ENCODE results near the gene MDH1. TPM values are rescaled to one million over a fixed set of nuclear protein-coding genes. Genes with fewer than 3 reads are reported as not detected.

MDH1 gene
- polyA plus RNA-seq, 2 of the 4 experiments (the other 2 are of a cell fraction): 220 to 425 TPM

DNA sequence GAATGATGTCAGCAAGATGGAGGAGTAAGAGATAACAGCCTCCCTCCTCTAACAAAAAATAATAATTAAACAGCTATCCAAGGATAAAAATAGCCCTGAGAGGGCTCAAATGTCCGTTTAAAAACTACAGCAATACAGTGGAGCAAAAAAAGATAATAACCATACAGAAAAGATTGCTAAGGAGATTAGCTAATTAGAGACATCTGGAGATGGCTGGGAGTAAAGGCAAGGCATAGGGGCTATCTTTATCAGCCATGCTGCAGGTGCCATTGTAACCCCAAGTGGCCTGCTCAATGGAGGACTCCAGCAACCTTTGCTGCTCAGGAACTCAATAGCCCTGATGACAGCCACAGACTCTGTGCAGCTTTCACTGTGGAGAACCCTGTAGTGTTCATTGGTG, 42.7 kb downstream of the MDH1 start:
- H3K27ac ChIP-seq: no peak overlapping the region
- FAIRE-seq (no peak), ATAC-seq (no peak), DNase-seq (ENCODE audit: low read depth in 1 of 2, low spot score in 1 of 2) (no peak)
- TF ChIP-seq ZFP36 (IDR thresholded peaks at IDR 0.05; ENCODE audit: borderline replicate concordance, partially characterized antibody) (no peak), CBX2 (IDR thresholded peaks at IDR 0.05; ENCODE audit: borderline replicate concordance, low read depth) (no peak)
- TF ChIP-seq, protein P1, sequence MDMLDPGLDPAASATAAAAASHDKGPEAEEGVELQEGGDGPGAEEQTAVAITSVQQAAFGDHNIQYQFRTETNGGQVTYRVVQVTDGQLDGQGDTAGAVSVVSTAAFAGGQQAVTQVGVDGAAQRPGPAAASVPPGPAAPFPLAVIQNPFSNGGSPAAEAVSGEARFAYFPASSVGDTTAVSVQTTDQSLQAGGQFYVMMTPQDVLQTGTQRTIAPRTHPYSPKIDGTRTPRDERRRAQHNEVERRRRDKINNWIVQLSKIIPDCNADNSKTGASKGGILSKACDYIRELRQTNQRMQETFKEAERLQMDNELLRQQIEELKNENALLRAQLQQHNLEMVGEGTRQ (IDR thresholded peaks at IDR 0.05): no peak
- 2% methylated on average over 1 of the region's 1 CpG for WGBS (ENCODE audit: missing lambda C conversion rate)
- H3K9me3 ChIP-seq: peaks cover 34% of the 10 kb centered on the region; the same call in 2 of the 3 replicates
- no peak overlapping the region for H3K4me2 ChIP-seq
- POLR2A ChIA-PET: no interaction called here
- CTCF ChIA-PET: no interaction called here
- no peak overlapping the region for H3K4me3 ChIP-seq
- H3K4me1 ChIP-seq: no peaks in the 10 kb centered on the region

DNA sequence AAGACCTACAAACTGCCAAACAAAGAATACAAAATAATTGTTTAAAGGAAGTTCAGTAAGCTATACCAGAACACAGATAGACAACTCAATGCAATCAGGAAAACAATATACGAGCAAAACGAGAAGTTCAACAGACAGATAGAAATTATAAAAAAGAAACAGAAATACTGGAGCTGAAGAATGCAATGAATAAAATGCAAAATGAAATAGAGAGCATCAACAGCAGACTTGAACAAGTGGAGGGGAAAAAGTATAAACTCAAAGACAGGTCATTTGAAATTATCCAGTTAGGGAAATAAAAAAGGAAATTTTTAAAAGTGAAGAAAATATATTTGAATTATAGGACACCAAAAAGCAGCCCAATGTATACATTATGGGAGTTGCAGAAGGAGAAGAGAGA, 43.6 kb downstream of the MDH1 start:
- Histone ChIP-seq H3K4me3 (no peak overlapping the region), H3K4me1 (no peaks in the 10 kb centered on the region), H3K4me2 (no peak overlapping the region), H3K9me3 (peaks cover 34% of the 10 kb centered on the region; the same call in 2 of the 3 replicates), H3K27ac (no peak overlapping the region)
- FAIRE-seq: no peak
- no peak for ATAC-seq
- WGBS (ENCODE audit: missing lambda C conversion rate): 29% methylated on average over 2 of the region's 2 CpGs
- ChIA-PET POLR2A (no interaction called here), CTCF (no interaction called here)
- TF ChIP-seq BHLHE40 (IDR thresholded peaks at IDR 0.05; ENCODE audit: low read depth, low read length): no peak
- TF ChIP-seq ESRRA (IDR thresholded peaks at IDR 0.05; ENCODE audit: borderline replicate concordance, low read length): no peak
- TF ChIP-seq FOSB (CRISPR knock-in tag; IDR thresholded peaks at IDR 0.05): no peak
- TF ChIP-seq RFX5 (IDR thresholded peaks at IDR 0.05): no peak
- TF ChIP-seq CHD4 (IDR thresholded peaks at IDR 0.05; ENCODE audit: borderline replicate concordance): no peak
- no peak for TF ChIP-seq GATA3 (IDR thresholded peaks at IDR 0.05; ENCODE audit: borderline replicate concordance)
- TF ChIP-seq TFCP2L1 (CRISPR knock-in tag; IDR thresholded peaks at IDR 0.05): no peak
- no peak for TF ChIP-seq POLR2AphosphoS2 (conservative IDR thresholded peaks at IDR 0.05; ENCODE audit: low read length)
- no peak for TF ChIP-seq JUNB (IDR thresholded peaks at IDR 0.05)
- no peak for TF ChIP-seq CBX2 (IDR thresholded peaks at IDR 0.05; ENCODE audit: borderline replicate concordance, low read depth)
- TF ChIP-seq HDAC2 (IDR thresholded peaks at IDR 0.05): no peak
- no peak for TF ChIP-seq RNF2 (IDR thresholded peaks at IDR 0.05; ENCODE audit: borderline replicate concordance, low read depth)
- DNase-seq (ENCODE audit: low read depth in 1 of 2, low spot score in 1 of 2): no peak

DNA sequence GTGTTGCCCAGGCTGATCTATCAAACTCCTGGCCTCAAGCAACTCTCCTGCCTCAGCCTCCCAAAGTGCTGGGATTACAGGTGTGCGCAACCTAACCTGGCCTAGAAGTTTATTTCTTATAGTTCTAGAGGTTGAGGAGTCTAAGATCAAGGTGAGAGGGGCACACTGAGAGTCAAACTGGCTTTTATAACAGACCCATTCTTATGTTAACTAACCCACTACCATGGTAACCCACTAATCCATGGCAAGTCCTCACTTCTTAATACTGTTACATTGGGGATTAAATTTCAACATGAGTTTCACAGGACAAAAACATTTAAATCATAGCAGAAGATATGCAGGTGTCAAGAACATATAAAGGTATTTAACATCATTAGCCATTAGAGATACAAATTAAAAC, 50.6 kb downstream of the MDH1 start:
- no peak for ATAC-seq
- FAIRE-seq: no peak
- TF ChIP-seq, protein P2, sequence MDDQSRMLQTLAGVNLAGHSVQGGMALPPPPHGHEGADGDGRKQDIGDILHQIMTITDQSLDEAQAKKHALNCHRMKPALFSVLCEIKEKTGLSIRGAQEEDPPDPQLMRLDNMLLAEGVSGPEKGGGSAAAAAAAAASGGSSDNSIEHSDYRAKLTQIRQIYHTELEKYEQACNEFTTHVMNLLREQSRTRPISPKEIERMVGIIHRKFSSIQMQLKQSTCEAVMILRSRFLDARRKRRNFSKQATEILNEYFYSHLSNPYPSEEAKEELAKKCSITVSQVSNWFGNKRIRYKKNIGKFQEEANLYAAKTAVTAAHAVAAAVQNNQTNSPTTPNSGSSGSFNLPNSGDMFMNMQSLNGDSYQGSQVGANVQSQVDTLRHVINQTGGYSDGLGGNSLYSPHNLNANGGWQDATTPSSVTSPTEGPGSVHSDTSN (IDR thresholded peaks at IDR 0.05): no peak
- no peak for TF ChIP-seq RAD21 (conservative IDR thresholded peaks at IDR 0.05 in 1 of 2, IDR thresholded peaks at IDR 0.05 in 1 of 2)
- TF ChIP-seq FOXS1 (CRISPR knock-in tag; IDR thresholded peaks at IDR 0.05): no peak
- TF ChIP-seq, protein P3, sequence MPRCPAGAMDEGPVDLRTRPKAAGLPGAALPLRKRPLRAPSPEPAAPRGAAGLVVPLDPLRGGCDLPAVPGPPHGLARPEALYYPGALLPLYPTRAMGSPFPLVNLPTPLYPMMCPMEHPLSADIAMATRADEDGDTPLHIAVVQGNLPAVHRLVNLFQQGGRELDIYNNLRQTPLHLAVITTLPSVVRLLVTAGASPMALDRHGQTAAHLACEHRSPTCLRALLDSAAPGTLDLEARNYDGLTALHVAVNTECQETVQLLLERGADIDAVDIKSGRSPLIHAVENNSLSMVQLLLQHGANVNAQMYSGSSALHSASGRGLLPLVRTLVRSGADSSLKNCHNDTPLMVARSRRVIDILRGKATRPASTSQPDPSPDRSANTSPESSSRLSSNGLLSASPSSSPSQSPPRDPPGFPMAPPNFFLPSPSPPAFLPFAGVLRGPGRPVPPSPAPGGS (IDR thresholded peaks at IDR 0.05): no peak
- TF ChIP-seq, protein P4, sequence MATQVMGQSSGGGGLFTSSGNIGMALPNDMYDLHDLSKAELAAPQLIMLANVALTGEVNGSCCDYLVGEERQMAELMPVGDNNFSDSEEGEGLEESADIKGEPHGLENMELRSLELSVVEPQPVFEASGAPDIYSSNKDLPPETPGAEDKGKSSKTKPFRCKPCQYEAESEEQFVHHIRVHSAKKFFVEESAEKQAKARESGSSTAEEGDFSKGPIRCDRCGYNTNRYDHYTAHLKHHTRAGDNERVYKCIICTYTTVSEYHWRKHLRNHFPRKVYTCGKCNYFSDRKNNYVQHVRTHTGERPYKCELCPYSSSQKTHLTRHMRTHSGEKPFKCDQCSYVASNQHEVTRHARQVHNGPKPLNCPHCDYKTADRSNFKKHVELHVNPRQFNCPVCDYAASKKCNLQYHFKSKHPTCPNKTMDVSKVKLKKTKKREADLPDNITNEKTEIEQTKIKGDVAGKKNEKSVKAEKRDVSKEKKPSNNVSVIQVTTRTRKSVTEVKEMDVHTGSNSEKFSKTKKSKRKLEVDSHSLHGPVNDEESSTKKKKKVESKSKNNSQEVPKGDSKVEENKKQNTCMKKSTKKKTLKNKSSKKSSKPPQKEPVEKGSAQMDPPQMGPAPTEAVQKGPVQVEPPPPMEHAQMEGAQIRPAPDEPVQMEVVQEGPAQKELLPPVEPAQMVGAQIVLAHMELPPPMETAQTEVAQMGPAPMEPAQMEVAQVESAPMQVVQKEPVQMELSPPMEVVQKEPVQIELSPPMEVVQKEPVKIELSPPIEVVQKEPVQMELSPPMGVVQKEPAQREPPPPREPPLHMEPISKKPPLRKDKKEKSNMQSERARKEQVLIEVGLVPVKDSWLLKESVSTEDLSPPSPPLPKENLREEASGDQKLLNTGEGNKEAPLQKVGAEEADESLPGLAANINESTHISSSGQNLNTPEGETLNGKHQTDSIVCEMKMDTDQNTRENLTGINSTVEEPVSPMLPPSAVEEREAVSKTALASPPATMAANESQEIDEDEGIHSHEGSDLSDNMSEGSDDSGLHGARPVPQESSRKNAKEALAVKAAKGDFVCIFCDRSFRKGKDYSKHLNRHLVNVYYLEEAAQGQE (IDR thresholded peaks at IDR 0.05): no peak
- TF ChIP-seq EHF (CRISPR knock-in tag; IDR thresholded peaks at IDR 0.05): no peak
- TF ChIP-seq MAFK (IDR thresholded peaks at IDR 0.05; ENCODE audit: partially characterized antibody): no peak
- TF ChIP-seq HDAC2 (IDR thresholded peaks at IDR 0.05): no peak
- no peak for TF ChIP-seq JUNB (IDR thresholded peaks at IDR 0.05)
- TF ChIP-seq RCOR1 (IDR thresholded peaks at IDR 0.05; ENCODE audit: low read depth, low read length): no peak
- TF ChIP-seq EHMT2 (IDR thresholded peaks at IDR 0.05; ENCODE audit: low read depth): no peak
- TF ChIP-seq PHF8 (IDR thresholded peaks at IDR 0.05; ENCODE audit: borderline replicate concordance, low read depth): no peak
- TF ChIP-seq, protein P1 (IDR thresholded peaks at IDR 0.05): no peak
- TF ChIP-seq MAZ (IDR thresholded peaks at IDR 0.05; ENCODE audit: borderline replicate concordance, low read depth, low read length): no peak
- TF ChIP-seq, protein P5, sequence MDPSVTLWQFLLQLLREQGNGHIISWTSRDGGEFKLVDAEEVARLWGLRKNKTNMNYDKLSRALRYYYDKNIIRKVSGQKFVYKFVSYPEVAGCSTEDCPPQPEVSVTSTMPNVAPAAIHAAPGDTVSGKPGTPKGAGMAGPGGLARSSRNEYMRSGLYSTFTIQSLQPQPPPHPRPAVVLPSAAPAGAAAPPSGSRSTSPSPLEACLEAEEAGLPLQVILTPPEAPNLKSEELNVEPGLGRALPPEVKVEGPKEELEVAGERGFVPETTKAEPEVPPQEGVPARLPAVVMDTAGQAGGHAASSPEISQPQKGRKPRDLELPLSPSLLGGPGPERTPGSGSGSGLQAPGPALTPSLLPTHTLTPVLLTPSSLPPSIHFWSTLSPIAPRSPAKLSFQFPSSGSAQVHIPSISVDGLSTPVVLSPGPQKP (IDR thresholded peaks at IDR 0.05; ENCODE audit: low read depth, low read length): no peak

More for the DNA sequence above, 50.6 kb downstream of the MDH1 start:
- no peak overlapping the region for H3K27ac ChIP-seq
- ChIA-PET POLR2A (no interaction called here), CTCF (no interaction called here)
- no peaks in the 10 kb centered on the region for H3K4me1 ChIP-seq
- no peak overlapping the region for H3K4me2 ChIP-seq
- WGBS (ENCODE audit: missing lambda C conversion rate): 71% methylated on average over 1 of the region's 1 CpG
- H3K4me3 ChIP-seq: no peak overlapping the region
- H3K9me3 ChIP-seq: peaks cover 11% of the 10 kb centered on the region; the same call in 2 of the 3 replicates
- no peak for DNase-seq (ENCODE audit: low read depth in 1 of 2, low spot score in 1 of 2)

Data from A549 (cell line).